HUES48 (cell line): ENCODE results near the gene TENT4B.

Experiments
- H3K27ac ChIP-seq: one replicate; pipeline ENCODE4 v1.7.0; 2013; ENCODE audit warnings: low read depth, low read length, inconsistent platforms
- H3K27me3 ChIP-seq: 2 replicates; pipeline ENCODE4 v1.6.1; 2013; ENCODE audit warnings: mild to moderate bottlenecking, low read length; ENCODE audit not compliant: control insufficient read depth, insufficient read depth
- H3K36me3 ChIP-seq: 2 replicates; pipeline ENCODE4 v1.6.1; 2013; ENCODE audit warnings: low read length; ENCODE audit not compliant: control insufficient read depth, insufficient read depth
- H3K4me1 ChIP-seq: 2 replicates; pipeline ENCODE4 v1.6.1; 2013; ENCODE audit warnings: mild to moderate bottlenecking, low read length; ENCODE audit not compliant: control insufficient read depth, insufficient read depth
- H3K4me3 ChIP-seq: 2 replicates; pipeline ENCODE4 v1.5.1; 2013; ENCODE audit warnings: mild to moderate bottlenecking, low read depth, low read length
- H3K9ac ChIP-seq: 2 replicates; pipeline ENCODE4 v1.6.1; 2013; ENCODE audit warnings: mild to moderate bottlenecking, low read depth, low read length, moderate library complexity
- H3K9me3 ChIP-seq: 2 replicates; pipeline ENCODE4 v1.6.1; 2013; ENCODE audit warnings: low read length; ENCODE audit not compliant: control insufficient read depth, insufficient read depth

TENT4B gene

DNA sequence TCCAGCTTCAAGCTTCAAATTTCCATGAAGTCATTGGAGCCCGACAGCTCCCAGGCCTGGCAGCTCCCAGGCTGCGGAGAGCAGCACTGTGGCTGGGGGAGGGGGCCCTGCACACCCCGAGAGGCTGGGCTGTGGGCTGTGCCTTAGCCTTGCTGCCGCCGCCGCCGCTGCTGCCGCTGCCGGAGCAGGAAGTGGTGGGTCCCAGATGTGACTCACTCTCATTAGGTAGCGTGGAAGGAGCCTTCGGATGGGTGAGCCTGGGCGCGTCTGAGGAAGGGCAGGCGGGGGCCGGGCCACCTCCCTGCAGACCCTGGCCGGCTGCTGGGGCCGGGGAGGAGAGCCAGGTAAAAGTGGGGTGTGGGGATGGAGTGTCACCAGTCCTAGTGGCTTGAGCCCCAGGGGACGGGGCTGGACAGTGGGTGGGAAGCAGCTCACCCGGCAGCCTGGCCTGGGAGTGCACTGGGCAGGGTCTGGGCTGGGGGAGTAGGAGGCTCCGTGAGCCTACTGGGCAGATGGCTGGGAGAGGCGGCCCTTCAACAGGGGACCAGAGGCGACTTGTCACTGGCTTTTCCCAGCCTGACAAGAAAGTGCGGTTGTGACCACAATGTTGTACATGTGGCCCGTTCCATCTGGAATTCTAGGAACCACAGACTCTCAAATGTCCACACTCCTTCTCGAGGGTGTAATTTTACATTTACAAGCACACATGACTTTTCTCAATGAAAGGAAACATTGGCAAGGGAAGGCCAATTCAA lies 113.4 kb downstream of the TENT4B start, which contains the start of gene ADCY7:
Gene ADCY7 (plus strand): TSS at position 215 of the 755 bp plus-strand sequence. CDS start 21,629 bp downstream, outside the sequence.
- no peak within 1 kb of the TSS for H3K4me3 ChIP-seq
- H3K36me3 ChIP-seq = no peaks in the 10 kb centered on the region
- H3K9me3 ChIP-seq = no peaks in the 10 kb centered on the region
- no peak within 1 kb of the TSS for H3K27ac ChIP-seq
- peaks cover 8% of the 10 kb centered on the region; the same call in 1 of the 2 replicates for H3K4me1 ChIP-seq
- no peaks in the 10 kb centered on the region for H3K27me3 ChIP-seq
- H3K9ac ChIP-seq = no peak within 1 kb of the TSS

DNA sequence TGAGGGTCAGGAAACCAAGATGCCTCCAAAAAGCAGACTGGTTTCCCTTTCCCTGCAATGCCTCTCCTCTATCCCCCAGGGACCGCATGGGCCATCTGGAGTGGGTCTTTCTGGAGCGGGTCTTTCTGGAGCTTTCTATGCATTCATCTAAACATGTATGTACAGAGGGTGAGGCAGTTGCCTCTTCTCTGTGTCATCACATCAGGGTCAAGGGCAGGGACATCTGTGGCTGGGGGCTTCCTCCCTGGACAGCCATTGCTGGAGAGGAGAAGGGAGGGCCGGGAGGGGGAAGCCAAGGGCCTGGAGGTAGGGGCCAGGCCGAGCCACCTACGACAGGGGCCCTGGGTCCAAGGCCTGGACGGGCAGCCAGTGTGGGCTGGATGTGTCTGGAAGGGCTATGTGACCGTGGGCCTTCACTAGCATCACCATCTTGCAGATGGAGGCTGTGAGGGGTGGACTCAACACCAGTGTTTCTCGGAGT lies 114.1 kb downstream of the TENT4B start:
- no peaks in the 10 kb centered on the region for H3K36me3 ChIP-seq
- H3K27ac ChIP-seq = no peak overlapping the region
- no peak overlapping the region for H3K9ac ChIP-seq
- H3K27me3 ChIP-seq = no peaks in the 10 kb centered on the region
- peaks cover 8% of the 10 kb centered on the region; the same call in 1 of the 2 replicates for H3K4me1 ChIP-seq
- no peak overlapping the region for H3K4me3 ChIP-seq
- no peaks in the 10 kb centered on the region for H3K9me3 ChIP-seq

- H3K9ac ChIP-seq = no peak overlapping the region
- H3K4me3 ChIP-seq = no peak overlapping the region
- peaks cover 8% of the 10 kb centered on the region; the same call in 1 of the 2 replicates for H3K4me1 ChIP-seq
- H3K36me3 ChIP-seq = no peaks in the 10 kb centered on the region
- no peaks in the 10 kb centered on the region for H3K27me3 ChIP-seq
- H3K27ac ChIP-seq = no peak overlapping the region
- H3K9me3 ChIP-seq = no peaks in the 10 kb centered on the region
Measured at GRCh38 chr16:50267651-50268050, 114.5 kb downstream of the TENT4B start.

DNA sequence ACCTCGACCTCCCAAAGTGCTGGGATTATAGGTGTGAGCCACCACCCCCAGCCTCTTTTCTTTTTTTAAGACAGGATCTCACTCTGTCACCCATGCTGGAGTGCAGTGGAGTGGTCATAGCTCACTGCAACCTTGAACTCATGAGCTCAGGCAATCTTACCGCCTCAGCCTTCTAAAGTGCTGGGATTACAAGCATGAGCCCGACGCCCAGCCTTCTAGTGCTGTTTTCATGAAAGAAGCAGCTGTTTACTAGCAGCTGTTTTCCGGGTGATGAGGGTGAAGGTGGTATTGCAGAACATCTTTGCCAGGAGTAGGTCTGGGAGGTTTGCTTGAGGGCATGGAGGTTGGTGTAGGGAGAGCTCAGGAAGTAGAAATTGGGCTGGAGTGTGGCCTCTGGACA lies 115.2 kb downstream of the TENT4B start:
- Histone ChIP-seq H3K4me1 (peaks cover 8% of the 10 kb centered on the region; the same call in 1 of the 2 replicates), H3K4me3 (no peak overlapping the region), H3K9me3 (no peaks in the 10 kb centered on the region), H3K36me3 (no peaks in the 10 kb centered on the region), H3K9ac (no peak overlapping the region), H3K27me3 (no peaks in the 10 kb centered on the region), H3K27ac (no peak overlapping the region)

GRCh38 chr16:50269061-50269705 lies 116.1 kb downstream of the TENT4B start:
- Histone ChIP-seq H3K9me3 (no peaks in the 10 kb centered on the region), H3K4me3 (no peak overlapping the region), H3K9ac (no peak overlapping the region), H3K27me3 (no peaks in the 10 kb centered on the region), H3K4me1 (peaks cover 8% of the 10 kb centered on the region; the same call in 1 of the 2 replicates), H3K27ac (no peak overlapping the region), H3K36me3 (no peaks in the 10 kb centered on the region)

DNA sequence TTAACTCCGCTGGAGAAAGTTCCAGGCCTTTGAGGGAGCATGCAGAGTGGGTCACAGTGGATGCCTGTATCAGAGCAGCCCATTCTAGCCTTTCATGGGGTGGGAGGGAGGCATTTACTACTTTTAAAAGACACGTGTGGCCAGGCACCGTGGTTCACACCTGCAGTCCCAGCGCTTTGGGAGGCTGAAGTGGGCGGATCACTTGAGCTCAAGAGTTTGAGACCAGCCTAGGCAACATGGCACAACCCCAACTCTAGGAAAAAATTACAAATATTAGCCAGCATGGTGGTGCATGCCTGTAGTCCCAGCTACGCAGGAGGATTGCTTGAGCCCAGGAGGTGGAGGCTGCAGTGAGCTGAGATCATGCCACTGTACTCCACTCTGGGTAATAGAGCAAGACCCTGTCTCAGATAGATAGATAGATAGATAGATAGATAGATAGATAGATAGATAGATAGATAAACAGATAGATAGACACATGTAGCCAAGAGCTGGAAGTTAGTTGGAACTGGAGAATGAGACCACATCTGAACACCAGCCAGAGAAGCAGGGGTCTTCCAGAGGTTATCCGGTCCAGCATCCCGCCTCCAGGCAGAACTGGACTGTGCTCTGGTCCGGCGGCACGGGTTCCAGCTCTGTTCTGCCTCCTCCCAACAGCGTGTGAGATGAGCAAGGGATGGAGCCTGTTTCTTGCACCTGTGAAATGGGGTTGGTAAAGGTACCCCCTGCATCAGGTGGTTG lies 116.8 kb downstream of the TENT4B start:
- no peak overlapping the region for H3K9ac ChIP-seq
- H3K27ac ChIP-seq = no peak overlapping the region
- H3K4me1 ChIP-seq = peaks cover 8% of the 10 kb centered on the region; the same call in 1 of the 2 replicates
- H3K27me3 ChIP-seq = no peaks in the 10 kb centered on the region
- H3K36me3 ChIP-seq = no peaks in the 10 kb centered on the region
- no peak overlapping the region for H3K4me3 ChIP-seq
- H3K9me3 ChIP-seq = no peaks in the 10 kb centered on the region

DNA sequence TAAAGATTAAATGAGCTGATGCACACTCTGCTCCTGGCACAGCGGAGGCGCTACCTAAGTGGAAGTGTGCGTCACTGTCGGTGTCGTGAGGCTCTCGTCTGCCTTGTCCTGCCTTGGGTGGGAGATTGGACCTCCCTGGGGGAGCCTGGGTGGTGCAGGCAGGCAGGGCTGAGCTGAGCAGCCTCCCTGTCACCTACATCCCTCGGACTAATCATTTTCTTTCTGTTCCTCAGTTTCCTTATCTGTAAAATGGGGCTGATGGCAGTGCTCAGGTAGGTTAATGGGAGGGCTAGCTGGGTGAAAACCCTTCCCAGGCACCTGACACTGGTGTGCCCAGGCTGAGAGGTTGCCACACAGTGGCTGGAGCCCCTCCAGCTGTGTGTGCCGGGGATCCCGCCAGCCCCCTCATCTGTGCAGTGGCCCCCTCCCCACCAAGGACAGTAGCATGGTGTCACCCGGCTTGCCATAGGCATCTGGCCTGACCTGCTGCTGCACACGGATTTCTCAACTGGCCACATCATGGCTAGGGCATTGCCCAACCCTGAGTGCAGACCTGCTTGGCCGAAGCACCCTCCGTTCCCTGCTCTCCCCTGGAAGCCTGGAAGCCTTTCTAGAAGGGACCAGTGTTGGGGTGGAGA lies 117.5 kb downstream of the TENT4B start:
- Histone ChIP-seq H3K9me3 (no peaks in the 10 kb centered on the region), H3K27me3 (no peaks in the 10 kb centered on the region), H3K27ac (no peak overlapping the region), H3K9ac (no peak overlapping the region), H3K36me3 (no peaks in the 10 kb centered on the region), H3K4me1 (peaks cover 8% of the 10 kb centered on the region; the same call in 1 of the 2 replicates), H3K4me3 (no peak overlapping the region)

DNA sequence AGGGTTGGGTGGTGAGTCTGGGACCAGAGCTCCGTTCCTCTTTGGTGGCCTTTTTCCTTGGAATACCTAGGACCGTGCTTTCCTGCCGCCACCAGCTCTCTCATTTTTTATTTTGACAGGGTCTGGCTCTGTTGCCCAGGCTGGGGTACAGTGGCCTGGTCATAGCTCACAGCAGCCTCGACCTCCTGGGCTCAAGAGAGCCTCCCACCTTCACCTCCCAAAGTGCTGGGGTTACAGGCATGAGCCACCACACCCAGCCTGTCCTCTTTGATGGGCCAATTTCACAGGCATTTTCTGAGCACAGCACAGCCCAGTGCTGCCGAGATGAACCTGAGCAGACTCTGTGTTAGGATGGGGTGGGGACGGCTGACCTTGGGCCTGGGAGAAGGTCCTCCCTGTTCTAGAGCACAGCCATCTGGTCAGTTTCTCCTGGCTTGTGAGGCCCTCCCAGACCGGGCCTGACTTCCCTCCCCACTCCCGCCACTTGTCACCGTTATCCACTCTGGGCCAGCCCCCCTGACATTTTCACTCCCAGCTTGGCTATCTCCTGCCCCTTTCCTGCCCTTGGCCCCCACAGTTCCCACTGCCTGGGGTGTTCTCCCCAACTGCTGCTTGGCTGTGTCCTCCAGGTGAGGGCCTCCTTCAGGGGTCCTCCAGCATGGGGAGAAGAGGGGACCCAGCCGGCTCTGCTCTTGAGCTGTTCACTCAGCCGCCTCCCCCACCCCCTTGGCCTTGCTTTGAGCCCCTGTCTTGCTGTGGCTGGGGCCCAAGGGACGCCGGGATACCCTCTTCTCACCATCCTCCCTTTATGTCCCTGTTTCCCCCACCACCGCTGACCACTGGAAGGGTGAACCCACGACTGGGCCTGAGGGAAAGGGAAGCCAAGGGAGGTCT lies 118.3 kb downstream of the TENT4B start:
- H3K27me3 ChIP-seq = no peaks in the 10 kb centered on the region
- H3K4me3 ChIP-seq = no peak overlapping the region
- H3K9me3 ChIP-seq = no peaks in the 10 kb centered on the region
- peaks cover 2% of the 10 kb centered on the region; the same call in 1 of the 2 replicates for H3K4me1 ChIP-seq
- H3K9ac ChIP-seq = no peak overlapping the region
- H3K27ac ChIP-seq = no peak overlapping the region
- no peaks in the 10 kb centered on the region for H3K36me3 ChIP-seq

DNA sequence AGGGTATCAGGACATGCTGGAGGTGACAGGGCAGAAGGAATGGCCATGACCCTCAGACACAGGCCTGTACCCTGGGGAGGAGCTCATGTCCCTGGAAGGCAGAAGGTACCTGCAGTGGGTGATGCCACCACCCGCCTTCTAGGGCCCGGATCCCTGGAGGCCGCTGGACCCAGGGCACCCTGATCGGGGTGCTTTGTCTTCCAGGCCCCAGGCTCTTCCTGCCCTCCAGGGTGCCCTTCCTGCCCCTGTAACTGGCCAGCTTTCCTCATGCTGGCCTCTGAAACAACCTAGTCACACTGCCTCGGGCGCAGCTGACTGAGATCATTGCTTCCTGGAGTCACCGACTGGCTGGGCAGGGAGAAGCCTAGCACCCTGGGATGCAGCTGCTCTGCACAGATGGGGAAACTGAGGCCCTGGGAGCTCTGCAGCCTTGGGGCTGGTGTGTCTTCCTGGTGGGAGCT lies 119.0 kb downstream of the TENT4B start:
- no peaks in the 10 kb centered on the region for H3K27me3 ChIP-seq
- no peaks in the 10 kb centered on the region for H3K4me1 ChIP-seq
- no peaks in the 10 kb centered on the region for H3K36me3 ChIP-seq

More for the DNA sequence above, 119.0 kb downstream of the TENT4B start:
- H3K27ac ChIP-seq = no peak overlapping the region
- no peak overlapping the region for H3K9ac ChIP-seq
- H3K4me3 ChIP-seq = no peak overlapping the region
- H3K9me3 ChIP-seq = no peaks in the 10 kb centered on the region
